Measurements from ENCODE around the gene JPT1. TPM values are rescaled to one million over a fixed set of nuclear protein-coding genes. Genes with fewer than 3 reads are reported as not detected.
"Not testable (repeated sequence)": the region's sequence is repeated elsewhere in the genome, so short reads cannot be mapped to it uniquely, and the experiment has no call there.

The JPT1 gene
- total RNA-seq, 1 donor from 2014 or later = 271 TPM

DNA sequence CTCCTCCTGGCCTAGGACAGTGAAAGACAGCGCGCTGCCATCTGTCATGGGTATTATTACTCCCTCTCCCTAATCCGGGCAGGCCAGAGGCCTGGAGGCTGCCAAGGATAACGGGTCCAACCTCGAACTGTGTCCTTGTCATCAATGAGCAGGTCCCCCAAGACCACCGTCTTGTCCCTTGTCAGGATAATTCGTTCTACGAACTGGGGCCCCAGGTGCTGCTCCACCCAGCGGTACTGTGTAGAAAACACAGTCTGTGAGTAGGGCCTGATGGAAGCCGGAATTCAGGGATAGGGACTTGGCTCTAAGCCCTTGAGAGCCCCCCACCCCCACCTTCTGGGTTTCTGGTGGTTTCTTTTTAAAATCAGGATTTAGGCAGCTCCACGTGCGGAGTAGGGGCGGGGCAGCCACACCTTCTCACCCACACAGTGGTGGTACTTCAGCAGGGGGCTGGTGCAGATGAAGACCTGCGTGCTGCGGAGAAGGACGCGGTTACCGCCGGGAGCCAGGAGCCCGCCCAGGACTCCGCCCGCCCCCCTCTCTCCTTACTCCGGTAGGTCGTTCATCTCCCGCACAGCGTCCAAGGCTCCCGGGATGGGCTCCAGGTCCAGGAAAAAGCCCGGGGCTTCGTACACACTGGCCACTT lies 23.6 kb downstream of the JPT1 start:
- intact Hi-C loops (cut with micrococcal nuclease) = loop anchor here (2.0 to 5.0 kb wide), 3 partner anchors 16 to 52 kb away; partner anchors contain the start of genes JPT1 and SUMO2
- Mint-ChIP-seq H3K27ac (peak overlapping the region; percentile 87), H3K27me3 (no peaks in the 10 kb centered on the region)

DNA sequence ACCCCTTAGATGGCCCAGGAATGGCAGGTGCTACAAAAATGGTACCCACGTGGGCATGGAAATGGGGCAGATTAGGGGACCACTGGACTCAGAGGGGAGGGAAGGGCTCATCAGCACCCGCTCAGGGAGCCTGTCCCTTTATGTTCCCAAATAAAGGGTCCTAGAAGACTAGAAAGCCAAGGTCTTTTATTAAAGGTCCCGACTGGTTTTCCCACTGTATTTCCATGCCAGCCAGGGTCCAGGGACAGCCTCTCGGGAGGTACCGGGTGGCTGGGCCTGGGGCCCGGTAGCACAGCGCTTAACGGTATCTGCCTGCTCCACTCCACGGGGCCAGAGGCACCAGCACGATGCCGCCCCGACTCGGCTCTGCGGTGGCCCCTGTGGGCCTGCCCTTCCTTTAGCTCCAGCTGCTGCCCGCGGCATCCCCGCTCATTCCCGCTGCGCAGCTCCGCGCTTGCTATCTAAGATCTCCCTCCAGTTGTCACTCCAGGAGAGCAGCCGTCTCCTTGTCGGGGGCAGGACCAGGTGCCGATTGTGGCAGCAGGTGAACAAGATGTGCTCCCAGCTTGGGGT lies 24.2 kb downstream of the JPT1 start:
- intact Hi-C loops (cut with micrococcal nuclease) = loop anchor here (2.0 to 5.0 kb wide), 3 partner anchors 15 to 52 kb away; partner anchors contain the start of genes JPT1 and SUMO2
- no peak overlapping the region for H3K27ac Mint-ChIP-seq
- DNase-seq = no peak
- peaks cover 26% of the 10 kb centered on the region for H3K4me1 Mint-ChIP-seq
- H3K9me3 Mint-ChIP-seq = no peaks in the 10 kb centered on the region
- H3K27me3 Mint-ChIP-seq = no peaks in the 10 kb centered on the region
- peaks cover 20% of the 10 kb centered on the region for H3K36me3 Mint-ChIP-seq (ENCODE audit: low read depth)
- H3K4me3 Mint-ChIP-seq = peak overlapping the region; percentile 91

More for the DNA sequence above, 23.6 kb downstream of the JPT1 start:
- H3K9me3 Mint-ChIP-seq = no peaks in the 10 kb centered on the region
- H3K4me3 Mint-ChIP-seq = peak overlapping the region; percentile 91
- DNase-seq = peak; percentile 81
- H3K36me3 Mint-ChIP-seq (ENCODE audit: low read depth) = peaks cover 23% of the 10 kb centered on the region
- H3K4me1 Mint-ChIP-seq = peaks cover 24% of the 10 kb centered on the region

DNA sequence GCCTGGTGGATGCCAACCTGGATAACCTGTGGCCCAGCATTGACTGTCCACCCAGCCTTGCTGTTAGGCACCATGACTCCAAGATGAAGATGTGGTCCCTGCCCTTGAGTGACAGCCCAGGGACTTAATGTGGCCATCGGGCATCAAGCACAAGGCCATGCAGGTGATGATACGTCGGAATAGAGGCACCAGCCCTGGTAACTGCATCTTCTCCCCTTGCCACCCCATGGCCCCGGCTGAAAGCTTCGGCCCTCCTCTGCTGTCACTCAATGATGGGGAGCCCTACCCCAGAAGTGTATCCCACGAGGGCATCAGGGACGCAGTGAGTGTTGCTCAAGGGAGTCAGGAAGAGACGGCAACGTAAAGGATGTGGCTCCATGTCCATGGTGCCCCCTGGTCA lies 24.7 kb downstream of the JPT1 start:
- intact Hi-C loops (cut with micrococcal nuclease) = no loop called here
- H3K9me3 Mint-ChIP-seq = no peaks in the 10 kb centered on the region
- peak overlapping the region; percentile 60 for H3K4me3 Mint-ChIP-seq
- H3K27ac Mint-ChIP-seq = peak overlapping the region; percentile 62
- no peak for DNase-seq
- peaks cover 19% of the 10 kb centered on the region for H3K36me3 Mint-ChIP-seq (ENCODE audit: low read depth)
- no peaks in the 10 kb centered on the region for H3K27me3 Mint-ChIP-seq
- peaks cover 32% of the 10 kb centered on the region for H3K4me1 Mint-ChIP-seq

GRCh38 chr17:75128694-75129505 lies 25.4 kb downstream of the JPT1 start:
- Mint-ChIP-seq H3K4me3 (peak overlapping the region; percentile 30), H3K4me1 (peaks cover 39% of the 10 kb centered on the region), H3K9me3 (no peaks in the 10 kb centered on the region), H3K27ac (no peak overlapping the region), H3K27me3 (no peaks in the 10 kb centered on the region), H3K36me3 (ENCODE audit: low read depth) (peaks cover 22% of the 10 kb centered on the region)
- intact Hi-C loops (cut with micrococcal nuclease) = no loop called here
- no peak for DNase-seq

- Mint-ChIP-seq H3K36me3 (ENCODE audit: low read depth) (peaks cover 23% of the 10 kb centered on the region), H3K4me1 (peaks cover 36% of the 10 kb centered on the region)
- H3K27ac Mint-ChIP-seq; intact Hi-C loops (cut with micrococcal nuclease); H3K27me3 Mint-ChIP-seq; DNase-seq; H3K9me3 Mint-ChIP-seq; H3K4me3 Mint-ChIP-seq: not testable (repeated sequence)
These were observed 26.4 kb downstream of the JPT1 start for GRCh38 chr17:75127936-75128335.

DNA sequence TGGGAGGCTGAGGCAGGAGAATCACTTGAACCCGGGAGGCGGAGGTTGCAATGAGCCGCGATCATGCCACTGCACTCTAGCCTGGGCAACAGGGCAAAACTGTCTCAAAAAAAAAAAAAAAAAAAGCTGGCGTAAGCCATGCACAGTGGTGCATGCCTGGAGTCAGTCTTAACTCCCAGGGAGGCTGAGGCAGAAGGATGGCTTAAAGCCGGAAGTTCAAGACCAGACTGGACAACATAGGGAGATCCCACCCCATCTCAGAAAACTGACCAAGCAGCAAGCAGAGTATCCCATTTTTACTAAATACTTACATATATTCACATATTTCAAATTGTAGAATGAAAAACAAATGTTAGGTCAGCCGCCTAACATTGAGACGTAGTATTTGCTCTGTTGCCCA lies 27.4 kb downstream of the JPT1 start:
- Mint-ChIP-seq H3K4me1 (peaks cover 32% of the 10 kb centered on the region), H3K27me3 (no peaks in the 10 kb centered on the region), H3K4me3 (no peak overlapping the region), H3K9me3 (no peaks in the 10 kb centered on the region), H3K36me3 (ENCODE audit: low read depth) (peaks cover 24% of the 10 kb centered on the region), H3K27ac (peak overlapping the region; percentile 29)
- intact Hi-C loops (cut with micrococcal nuclease) = no loop called here
- no peak for DNase-seq

- intact Hi-C loops (cut with micrococcal nuclease) = no loop called here
- peaks cover 36% of the 10 kb centered on the region for H3K4me1 Mint-ChIP-seq
- peak overlapping the region; percentile 75 for H3K27ac Mint-ChIP-seq
- peaks cover 30% of the 10 kb centered on the region for H3K36me3 Mint-ChIP-seq (ENCODE audit: low read depth)
- H3K4me3 Mint-ChIP-seq = peak overlapping the region; percentile 1
- H3K27me3 Mint-ChIP-seq = no peaks in the 10 kb centered on the region
- peak; percentile 72 for DNase-seq
- no peaks in the 10 kb centered on the region for H3K9me3 Mint-ChIP-seq
These were observed 28.3 kb downstream of the JPT1 start for GRCh38 chr17:75125984-75126383.

GRCh38 chr17:75124819-75125162 lies 29.5 kb downstream of the JPT1 start:
- H3K27me3 Mint-ChIP-seq = no peaks in the 10 kb centered on the region
- intact Hi-C loops (cut with micrococcal nuclease) = no loop called here
- H3K27ac Mint-ChIP-seq = peak overlapping the region; percentile 80
- H3K4me3 Mint-ChIP-seq = peak overlapping the region; percentile 18
- peaks cover 28% of the 10 kb centered on the region for H3K36me3 Mint-ChIP-seq (ENCODE audit: low read depth)
- peaks cover 30% of the 10 kb centered on the region for H3K4me1 Mint-ChIP-seq
- H3K9me3 Mint-ChIP-seq = no peaks in the 10 kb centered on the region
- DNase-seq = no peak

DNA sequence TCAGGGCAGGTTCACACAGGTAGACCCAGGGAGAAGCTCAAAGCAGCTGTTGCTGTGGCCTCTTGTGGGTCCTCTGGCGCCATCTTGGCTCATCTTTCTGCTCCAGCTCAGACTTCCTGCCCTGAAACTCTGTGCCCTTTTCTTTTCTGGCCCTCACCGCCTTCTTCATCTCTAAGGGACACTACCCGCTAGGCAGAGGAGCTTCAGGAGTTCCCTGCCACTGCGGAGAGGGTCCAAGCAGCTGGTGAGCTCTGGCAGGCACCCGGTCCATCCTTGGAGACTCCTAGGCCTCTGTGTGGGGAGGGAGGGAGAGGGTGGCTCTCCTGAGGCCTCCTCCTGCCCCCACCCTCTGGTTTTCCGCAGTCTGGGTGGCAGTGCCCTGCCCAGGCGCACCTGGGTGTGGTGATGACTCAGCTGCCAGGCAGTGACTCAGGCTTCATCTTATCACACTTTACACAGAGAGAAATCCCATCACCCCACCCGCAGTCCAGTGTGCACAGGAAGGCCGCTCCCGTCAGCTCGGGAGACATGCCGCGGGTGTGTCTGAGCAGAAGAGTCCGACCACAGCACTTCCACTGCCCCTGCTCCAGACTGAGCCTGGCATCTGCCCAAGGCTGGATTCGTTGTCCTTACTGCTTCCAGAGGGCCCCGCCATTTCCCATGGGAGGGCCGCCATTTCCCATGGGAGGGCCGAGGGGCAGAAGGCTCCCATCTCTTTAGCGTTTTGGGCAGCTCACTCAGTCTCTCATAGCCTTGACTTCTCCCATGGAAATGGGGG lies 30.1 kb downstream of the JPT1 start:
- H3K36me3 Mint-ChIP-seq (ENCODE audit: low read depth) = peaks cover 25% of the 10 kb centered on the region
- intact Hi-C loops (cut with micrococcal nuclease) = no loop called here
- H3K27me3 Mint-ChIP-seq = no peaks in the 10 kb centered on the region
- peak overlapping the region; percentile 42 for H3K4me3 Mint-ChIP-seq
- H3K4me1 Mint-ChIP-seq = peaks cover 27% of the 10 kb centered on the region
- peak; percentile 79 for DNase-seq
- peak overlapping the region; percentile 80 for H3K27ac Mint-ChIP-seq
- no peaks in the 10 kb centered on the region for H3K9me3 Mint-ChIP-seq

DNA sequence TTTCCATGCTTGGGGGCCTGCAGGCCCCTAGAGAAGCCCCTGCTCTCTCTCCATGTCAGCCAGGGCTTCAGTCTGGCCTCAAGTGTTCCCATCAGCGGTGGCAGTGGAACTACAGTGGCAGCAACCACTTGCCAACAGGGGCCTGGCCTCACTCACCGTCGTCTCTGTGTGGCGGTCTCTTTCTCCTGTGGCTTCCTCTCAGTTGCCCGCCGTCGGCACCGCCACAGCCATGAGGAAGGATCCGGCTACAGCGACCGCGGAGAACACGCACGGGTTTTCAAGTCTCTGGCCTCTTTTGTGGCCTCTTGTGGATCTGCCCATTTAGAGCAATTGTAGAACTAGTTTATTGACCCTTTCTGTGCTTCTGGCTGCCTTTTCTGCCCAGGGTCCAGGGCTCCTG lies 36.0 kb downstream of the JPT1 start:
- Mint-ChIP-seq H3K4me3 (no peak overlapping the region), H3K9me3 (no peaks in the 10 kb centered on the region), H3K27ac (no peak overlapping the region), H3K4me1 (peaks cover 24% of the 10 kb centered on the region), H3K36me3 (ENCODE audit: low read depth) (peaks cover 37% of the 10 kb centered on the region), H3K27me3 (no peaks in the 10 kb centered on the region)
- intact Hi-C loops (cut with micrococcal nuclease) = loop anchor here (10.0 kb wide), 1 partner anchor 154 kb away; no protein-coding TSS in a partner anchor
- no peak for DNase-seq

- no peak overlapping the region for H3K4me3 Mint-ChIP-seq
- intact Hi-C loops (cut with micrococcal nuclease) = loop anchor here (10.0 kb wide), 1 partner anchor 152 kb away; no protein-coding TSS in a partner anchor
- H3K27me3 Mint-ChIP-seq = no peaks in the 10 kb centered on the region
- peaks cover 38% of the 10 kb centered on the region for H3K36me3 Mint-ChIP-seq (ENCODE audit: low read depth)
- peaks cover 28% of the 10 kb centered on the region for H3K4me1 Mint-ChIP-seq
- no peak overlapping the region for H3K27ac Mint-ChIP-seq
- no peaks in the 10 kb centered on the region for H3K9me3 Mint-ChIP-seq
- no peak for DNase-seq
These were observed 37.6 kb downstream of the JPT1 start for GRCh38 chr17:75116737-75117136.

- intact Hi-C loops (cut with micrococcal nuclease) = loop anchor here (2.0 to 10.0 kb wide), 3 partner anchors 15 to 151 kb away; partner anchors contain the start of gene NT5C
- DNase-seq = no peak
- Mint-ChIP-seq H3K27me3 (no peaks in the 10 kb centered on the region), H3K36me3 (ENCODE audit: low read depth) (peaks cover 33% of the 10 kb centered on the region), H3K9me3 (no peaks in the 10 kb centered on the region), H3K4me1 (peaks cover 30% of the 10 kb centered on the region), H3K4me3 (no peak overlapping the region), H3K27ac (no peak overlapping the region)
These were observed 38.8 kb downstream of the JPT1 start for GRCh38 chr17:75115555-75115954.

DNA sequence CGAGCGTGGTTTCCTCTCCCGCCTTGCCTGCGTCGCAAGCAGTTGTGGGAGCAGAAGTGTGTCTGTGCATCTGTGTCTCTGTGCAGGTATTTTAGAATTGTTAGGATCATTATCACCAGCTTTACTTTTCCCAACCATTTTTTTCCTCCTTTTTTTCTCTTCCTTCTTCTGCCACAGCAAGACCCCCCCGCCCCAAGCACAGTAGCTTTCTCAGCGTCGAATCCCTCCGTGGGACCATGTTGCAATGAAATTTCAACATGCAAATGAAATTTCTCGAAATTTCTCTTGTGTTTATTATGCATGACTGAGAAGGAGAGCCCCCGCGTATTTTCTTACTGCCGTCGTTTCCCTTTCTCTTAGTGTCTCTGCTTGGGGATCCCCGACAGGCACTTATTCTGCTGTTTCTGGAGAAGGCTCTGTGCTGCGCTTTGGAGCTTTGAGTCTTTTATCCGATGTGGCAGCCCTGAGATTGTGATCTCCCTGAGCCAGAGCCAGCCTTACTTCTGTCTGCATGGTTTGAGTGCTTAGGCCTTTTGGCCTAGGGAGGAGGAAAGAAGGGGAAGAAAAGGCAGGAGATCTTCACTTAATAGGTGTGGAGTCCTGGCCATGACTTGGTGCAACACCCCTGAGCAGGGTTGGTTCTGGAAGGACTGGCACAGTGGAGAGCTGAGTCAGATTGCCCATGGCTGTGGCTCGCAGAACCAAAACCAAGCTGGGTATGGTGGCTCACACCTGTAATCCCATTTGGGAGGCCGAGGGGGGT lies 39.6 kb downstream of the JPT1 start:
- intact Hi-C loops (cut with micrococcal nuclease) = loop anchor here (1.0 to 10.0 kb wide), 5 partner anchors 16 to 150 kb away; partner anchors contain the start of genes JPT1 and NT5C
- H3K27me3 Mint-ChIP-seq = no peaks in the 10 kb centered on the region
- H3K9me3 Mint-ChIP-seq = no peaks in the 10 kb centered on the region
- H3K36me3 Mint-ChIP-seq (ENCODE audit: low read depth) = peaks cover 30% of the 10 kb centered on the region
- H3K4me1 Mint-ChIP-seq = peaks cover 33% of the 10 kb centered on the region
- DNase-seq = no peak
- H3K4me3 Mint-ChIP-seq = peak overlapping the region; percentile 89
- peak overlapping the region; percentile 90 for H3K27ac Mint-ChIP-seq

All from activated CD4-positive, alpha-beta T cell treated with anti-CD3 and anti-CD28 coated beads, Interleukin-2, amount 10 ng/mL, durations not matched to agents 24 days and 14 days (primary cell).